GM12892 (cell line): ENCODE data around the gene CAMTA1.

ENCODE experiments used
- DNase-seq: peaks from one replicate; pipeline ENCODE4 v3.0.0; 2011; ENCODE audit not compliant: insufficient read length
- FAIRE-seq: peaks from 2 replicates; lab custom pipeline; 2011; peaks lifted over from hg19 to GRCh38; lab: Jason Lieb, UNC
- POLR2A ChIP-seq: IDR thresholded peaks from 2 replicates; pipeline ENCODE4 v1.6.1; 2011; ENCODE audit warnings: low read depth, low read length, control low read depth
- POLR2AphosphoS5 ChIP-seq: IDR thresholded peaks from 2 replicates; pipeline ENCODE4 v1.6.1; 2011; ENCODE audit warnings: low read depth, low read length, control low read depth
- TAF1 ChIP-seq: IDR thresholded peaks from 2 replicates; pipeline ENCODE4 v1.6.1; 2011; ENCODE audit warnings: low read depth, mild to moderate bottlenecking, control low read depth, low read length, borderline replicate concordance

The CAMTA1 gene

DNA sequence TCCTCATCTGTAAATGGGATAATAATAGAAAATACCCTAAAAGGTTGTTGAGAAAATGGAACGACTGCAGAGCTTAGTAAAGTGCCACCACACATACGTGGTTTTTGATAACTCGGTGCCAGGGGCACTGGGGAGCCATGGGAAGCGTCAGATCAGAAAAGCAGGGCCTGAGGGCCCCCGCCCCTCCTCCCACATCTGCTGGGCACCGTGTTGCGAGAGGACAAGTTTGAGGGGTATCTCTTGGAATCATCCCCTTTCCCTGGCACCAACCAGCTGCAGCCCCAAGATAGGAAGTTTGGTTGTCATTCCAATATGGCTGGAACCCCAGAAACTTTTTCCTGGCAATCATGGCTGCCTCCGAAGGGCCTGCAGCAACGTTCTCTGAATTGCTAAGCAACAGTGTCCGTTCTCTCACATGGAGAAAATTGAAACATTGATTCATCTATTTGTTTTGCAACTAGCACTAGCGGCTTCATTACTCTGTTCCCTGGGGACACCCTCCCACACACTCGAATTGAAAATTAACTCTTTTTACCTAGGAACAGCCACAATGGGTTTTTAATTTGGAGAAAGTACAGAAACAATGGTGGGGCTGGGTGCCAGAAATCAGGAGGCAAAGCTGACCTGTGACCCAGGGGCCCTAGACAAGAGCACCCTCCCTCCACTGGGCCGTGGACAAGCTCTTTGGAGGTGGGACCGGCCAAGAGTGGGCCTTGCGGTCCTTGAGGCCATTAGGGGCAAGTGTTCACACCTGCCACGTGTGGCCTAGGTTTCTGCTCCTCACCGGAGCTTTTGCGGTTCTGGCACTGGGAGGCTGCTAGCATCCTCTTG is 795.9 kb downstream of the CAMTA1 start:
- FAIRE-seq (no peak), DNase-seq (no peak)
- no peak for TF ChIP-seq POLR2AphosphoS5
- TF ChIP-seq TAF1 = no peak
- TF ChIP-seq POLR2A = no peak

DNA sequence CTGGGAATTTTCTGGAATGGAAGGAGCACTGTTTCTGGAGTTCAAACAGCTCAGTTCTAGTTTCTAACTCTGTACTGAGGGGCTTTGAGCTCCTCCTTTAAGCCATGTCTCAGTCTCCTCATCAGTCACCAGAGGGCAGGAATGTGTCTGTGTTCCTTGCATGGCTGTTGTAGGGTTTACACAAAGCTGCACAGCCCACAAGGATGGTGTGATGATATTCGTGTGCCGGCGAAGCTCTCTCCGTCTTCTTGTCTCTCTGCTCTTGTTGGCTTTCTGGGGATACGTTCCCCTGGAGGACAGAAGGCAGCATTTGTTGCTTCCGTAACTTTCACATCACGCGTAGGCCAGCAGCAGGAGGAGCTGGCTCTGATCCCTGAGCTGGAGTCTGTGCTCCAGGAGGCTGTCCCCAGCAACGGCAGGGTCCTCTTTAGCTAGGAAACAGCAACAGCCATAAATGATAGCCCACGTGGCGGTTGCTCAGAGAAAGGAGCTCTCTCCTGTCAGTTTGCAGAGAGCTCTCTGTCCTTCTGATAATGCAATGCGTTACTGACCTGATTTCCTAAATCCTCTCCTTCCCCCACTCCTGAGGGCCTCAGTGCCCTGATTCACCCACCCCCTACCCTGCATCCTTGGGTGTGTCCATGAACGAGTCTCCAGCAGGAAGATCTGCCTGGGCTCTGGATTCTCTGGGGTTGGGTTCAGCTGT is 796.7 kb downstream of the CAMTA1 start:
- no peak for FAIRE-seq
- TF ChIP-seq TAF1 = no peak
- TF ChIP-seq POLR2AphosphoS5 = no peak
- TF ChIP-seq POLR2A = no peak
- no peak for DNase-seq

DNA sequence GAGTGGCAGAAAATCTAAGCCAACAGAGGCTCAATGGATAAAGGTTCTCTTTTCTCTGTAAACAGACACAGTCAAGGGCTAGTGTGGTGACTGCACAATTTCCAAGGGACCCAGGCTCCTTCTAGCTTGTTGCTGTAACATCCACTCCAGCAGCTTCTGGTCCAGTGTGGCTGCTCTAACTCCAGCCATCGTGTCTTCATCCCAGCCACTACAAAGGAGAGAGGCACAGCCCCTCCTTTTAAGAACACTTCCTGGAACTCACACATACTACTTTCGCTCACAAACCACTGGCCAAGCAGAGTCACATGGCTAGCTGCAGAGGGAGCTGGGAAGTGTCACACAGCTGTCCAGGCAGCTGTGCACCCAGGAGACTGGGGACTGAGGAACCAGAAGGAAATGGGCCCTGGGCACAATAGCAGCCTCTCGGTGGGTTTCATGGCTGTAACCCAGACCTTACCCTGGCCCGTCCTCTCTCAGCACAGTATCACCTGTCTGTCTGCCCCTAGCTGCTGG is 797.3 kb downstream of the CAMTA1 start:
- DNase-seq = no peak
- FAIRE-seq = no peak
- TF ChIP-seq POLR2A = no peak
- no peak for TF ChIP-seq TAF1
- TF ChIP-seq POLR2AphosphoS5 = no peak

DNA sequence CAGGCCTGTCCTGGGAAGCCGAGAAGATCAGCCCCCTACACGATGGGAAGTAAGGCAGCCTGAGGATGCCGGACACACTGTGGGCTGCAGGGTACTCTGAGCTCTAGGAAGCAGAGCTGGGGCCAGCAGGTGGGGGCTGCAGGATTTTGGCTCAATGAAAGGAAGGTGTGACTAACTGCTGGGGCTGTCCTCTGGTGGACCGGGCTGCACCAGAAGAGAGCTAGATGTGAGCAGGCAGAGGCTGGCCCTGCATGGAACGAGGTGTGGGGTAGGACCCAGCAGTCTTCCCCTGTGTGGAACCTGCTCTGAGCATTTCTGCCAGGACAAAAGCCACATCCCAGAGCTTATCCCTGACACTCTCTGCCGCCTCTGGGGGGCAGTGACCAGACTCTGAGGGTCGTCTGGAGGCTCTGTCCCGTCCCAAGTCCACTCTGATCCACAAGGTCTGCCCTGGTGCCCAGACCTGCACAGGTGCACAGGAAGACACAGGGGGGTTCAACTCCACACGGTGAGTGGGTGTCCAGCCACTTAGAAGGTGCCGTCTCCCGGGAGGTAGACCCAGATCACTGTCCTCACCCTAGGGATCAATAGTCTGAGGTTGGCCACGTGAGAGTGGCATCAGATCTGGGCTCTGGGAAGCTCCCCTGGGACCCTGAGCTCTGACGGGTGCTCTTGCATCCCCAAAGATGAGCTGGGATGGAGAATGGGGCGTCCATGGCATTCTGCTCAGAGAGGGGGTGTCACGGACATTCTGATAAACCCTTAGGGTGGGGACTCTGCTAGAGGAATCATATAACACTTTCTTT is 798.2 kb downstream of the CAMTA1 start:
- DNase-seq (no peak), FAIRE-seq (no peak)
- TF ChIP-seq POLR2AphosphoS5 = no peak
- no peak for TF ChIP-seq POLR2A
- TF ChIP-seq TAF1 = no peak

DNA sequence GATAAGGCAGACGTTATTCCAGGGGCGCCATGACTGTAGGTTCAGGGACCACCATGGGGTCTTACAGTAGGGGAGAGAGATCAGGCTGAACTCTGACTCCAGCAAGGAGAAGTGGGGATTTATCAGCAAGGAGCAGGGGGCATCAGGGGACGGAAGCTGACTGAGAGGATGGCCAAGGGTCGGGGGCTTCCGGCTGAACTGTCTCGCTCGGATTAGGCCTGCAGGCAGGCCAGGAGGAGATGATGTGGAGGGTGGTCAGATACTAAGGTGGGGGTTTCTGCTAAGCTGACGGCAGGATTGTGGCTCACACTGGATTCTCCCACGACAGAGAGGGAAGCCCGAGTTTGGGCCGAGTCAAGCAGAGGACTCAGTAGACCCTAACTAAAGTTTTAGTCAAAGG is 798.9 kb downstream of the CAMTA1 start:
- TF ChIP-seq TAF1 = no peak
- no peak for TF ChIP-seq POLR2A
- TF ChIP-seq POLR2AphosphoS5 = no peak
- no peak for DNase-seq
- no peak for FAIRE-seq

DNA sequence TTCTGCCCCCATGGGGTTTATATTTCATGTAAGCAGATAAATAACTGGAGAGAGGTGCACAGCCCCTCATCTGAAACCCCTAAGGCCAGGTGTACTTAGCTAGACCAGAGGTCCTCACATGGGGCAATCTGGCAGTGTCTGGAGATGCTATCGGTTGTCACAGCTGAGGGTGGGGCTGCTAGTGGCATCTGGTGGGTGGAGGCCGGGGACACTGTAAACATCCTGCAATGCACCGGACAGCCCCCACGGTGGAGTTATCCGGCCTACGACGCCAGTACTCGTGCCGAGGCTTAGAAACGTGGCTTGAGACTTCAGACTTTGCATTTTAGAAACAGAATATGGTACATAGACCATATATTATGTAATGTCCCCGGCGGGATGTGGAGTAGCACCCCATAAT is 799.4 kb downstream of the CAMTA1 start:
- FAIRE-seq (no peak), DNase-seq (no peak)
- no peak for TF ChIP-seq POLR2AphosphoS5
- no peak for TF ChIP-seq POLR2A
- TF ChIP-seq TAF1 = no peak

DNA sequence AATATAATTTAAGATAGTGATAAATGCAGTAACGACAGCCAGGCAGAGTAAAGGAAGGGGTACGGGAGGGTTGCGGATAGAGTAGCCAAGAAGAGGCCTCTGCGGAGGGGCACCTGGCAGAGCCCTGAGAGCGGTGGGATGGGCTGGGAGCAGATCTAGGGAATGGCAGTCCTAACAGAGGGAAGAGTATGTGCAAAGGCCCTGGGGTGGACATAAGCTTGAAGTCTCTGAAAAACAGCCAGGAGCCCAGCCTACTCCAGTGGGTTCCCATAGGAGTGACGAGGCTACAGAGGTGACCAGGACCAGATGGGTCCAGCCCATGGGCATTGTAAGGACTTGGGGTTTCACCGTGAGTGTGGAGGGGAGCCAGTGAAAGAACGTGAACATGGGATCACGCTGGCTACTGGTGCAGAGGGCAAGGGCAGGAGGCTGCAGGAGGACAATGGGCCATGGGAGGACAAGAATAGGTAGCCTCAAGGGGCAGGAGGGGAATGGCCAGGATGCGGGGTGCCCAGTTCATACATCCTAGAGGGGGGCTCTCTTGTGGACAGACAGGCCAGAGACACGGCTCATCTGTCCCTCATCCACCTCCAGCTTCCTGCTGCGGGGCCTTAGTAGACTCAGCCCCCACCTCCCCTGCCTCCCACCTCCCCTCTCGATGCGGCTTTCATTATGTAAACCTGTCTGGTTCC is 800.1 kb downstream of the CAMTA1 start:
- FAIRE-seq = no peak
- no peak for DNase-seq
- TF ChIP-seq POLR2A (no peak), TAF1 (no peak), POLR2AphosphoS5 (no peak)

DNA sequence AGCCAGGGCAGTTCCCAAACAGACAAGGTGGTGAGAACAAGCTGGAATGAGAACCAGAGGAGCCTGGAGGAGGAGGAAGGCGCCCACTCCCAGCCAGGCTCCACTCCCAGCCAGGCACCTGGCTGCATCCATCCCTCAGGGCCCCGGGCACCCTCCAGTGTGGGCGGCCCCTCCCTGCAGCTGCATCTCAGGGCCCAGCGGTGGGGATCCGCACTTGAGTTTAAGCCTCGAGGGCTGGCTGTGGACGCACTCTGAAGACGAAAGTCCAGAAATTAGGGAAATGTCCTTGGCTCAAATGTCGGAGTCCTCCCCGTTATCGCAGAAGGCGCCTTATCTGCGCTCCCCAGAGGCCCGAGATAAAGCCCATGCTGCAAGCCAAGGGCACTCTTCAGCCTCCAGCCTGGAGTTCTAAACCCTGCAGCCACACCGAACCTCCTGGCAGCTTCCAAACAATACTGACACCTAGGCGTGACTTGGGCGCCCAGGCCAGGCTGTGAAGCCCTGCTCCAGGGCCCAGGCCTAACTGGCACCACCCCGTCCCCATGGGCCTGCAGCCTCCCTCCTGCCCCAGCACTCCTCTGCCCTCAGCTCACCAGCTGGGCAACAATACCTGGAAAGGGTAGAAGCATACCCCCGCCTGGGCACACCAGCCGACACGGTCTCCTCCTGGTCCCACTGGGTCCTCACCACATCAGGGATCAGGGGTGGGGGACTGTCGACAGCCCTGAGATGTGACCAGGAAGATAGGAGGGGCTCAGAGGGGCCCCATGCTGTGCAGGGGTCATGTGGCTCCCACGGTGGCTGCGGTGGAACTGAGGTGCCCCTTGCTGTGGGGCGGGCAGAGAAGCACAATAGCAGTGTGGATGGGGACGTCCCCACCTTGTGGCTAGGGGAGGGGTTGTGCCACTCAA is 801.0 kb downstream of the CAMTA1 start:
- no peak for TF ChIP-seq TAF1
- no peak for TF ChIP-seq POLR2A
- no peak for TF ChIP-seq POLR2AphosphoS5
- FAIRE-seq = no peak
- no peak for DNase-seq

DNA sequence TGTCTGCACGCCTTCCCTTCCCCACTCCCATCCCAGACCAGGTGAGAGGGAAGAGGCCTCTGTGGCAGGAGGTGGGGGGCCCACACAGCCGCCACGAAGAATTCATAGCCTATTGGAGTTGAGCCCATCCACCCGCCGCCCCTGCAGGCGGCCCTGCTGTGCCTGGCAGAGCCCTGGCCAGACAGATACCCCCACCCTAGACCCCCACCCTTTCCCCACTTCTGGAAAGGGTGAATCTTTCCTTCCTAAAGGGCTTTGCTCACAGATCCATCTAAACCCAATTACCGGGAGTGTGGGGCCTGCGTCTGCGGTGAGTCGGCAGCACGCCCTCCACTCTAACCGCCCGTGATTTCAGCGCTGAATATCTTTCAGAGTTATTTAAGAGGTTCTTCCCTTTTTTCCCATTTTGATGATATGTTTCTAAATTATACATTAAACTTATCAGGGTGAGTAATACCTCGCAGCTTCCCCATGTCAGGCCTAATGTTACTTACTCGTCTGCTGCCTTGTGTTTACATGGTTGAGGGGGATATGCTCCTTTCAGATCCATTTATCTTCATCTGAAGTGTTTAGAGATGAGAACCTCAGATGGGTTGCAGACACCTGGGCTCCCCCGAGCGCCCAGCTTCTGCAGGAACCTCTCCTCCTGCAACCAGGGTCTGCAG is 802.0 kb downstream of the CAMTA1 start:
- no peak for DNase-seq
- FAIRE-seq = no peak
- no peak for TF ChIP-seq TAF1
- no peak for TF ChIP-seq POLR2AphosphoS5

DNA sequence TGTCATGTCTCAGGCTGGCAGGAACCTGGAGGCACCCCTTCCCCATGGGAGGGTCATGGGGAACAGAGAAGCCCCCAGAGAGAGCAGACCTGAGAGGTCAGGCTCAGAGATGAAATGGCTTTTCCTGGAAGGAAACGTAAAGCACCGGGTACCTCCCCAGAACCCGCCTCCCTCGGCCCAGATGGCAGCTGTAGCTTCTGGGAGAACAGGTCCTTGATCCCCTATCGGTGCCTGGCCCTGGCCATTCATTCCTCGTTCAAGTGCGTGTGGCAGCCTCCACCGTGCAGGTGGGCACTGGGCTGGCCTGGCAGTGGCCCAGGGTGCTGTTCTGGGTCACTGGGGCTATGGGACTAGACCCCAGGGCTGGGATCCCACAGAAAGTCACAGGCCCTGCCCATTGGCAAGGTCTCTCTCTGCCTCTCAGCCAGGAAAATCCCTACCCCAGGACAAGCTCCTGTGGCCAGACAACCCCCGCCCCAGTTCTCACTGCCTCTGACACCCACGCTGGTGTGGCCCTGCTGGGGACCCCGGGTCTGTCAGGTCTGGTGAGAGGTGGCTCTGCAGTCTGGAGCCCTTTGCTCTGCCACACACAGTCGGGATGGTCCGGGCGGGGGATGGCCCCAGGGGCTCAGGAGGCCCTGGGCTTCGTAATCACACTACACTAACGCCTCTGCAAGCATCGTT is 802.7 kb downstream of the CAMTA1 start:
- no peak for FAIRE-seq
- no peak for DNase-seq
- TF ChIP-seq POLR2A (no peak), POLR2AphosphoS5 (no peak), TAF1 (no peak)
